ENCODE results near the gene FRMPD3. TPM values are rescaled to one million over a fixed set of nuclear protein-coding genes. Genes with fewer than 3 reads are reported as not detected.

Gene FRMPD3
- total RNA-seq, 1 experiment from 2014 or later = 0.20 TPM

- H3K4me2 ChIP-seq = no peak overlapping the region
- intact Hi-C loops (cut with micrococcal nuclease; ENCODE audit: unreplicated experiment) = no loop called here
- no TSS peak for BruUV-seq (replicated peaks)
- peaks cover 20% of the 10 kb centered on the region for H3K4me1 ChIP-seq (replicated peaks; ENCODE audit: insufficient read depth)
- no peak overlapping the region for H3K4me3 ChIP-seq
- H3K27ac ChIP-seq = no peak overlapping the region
- peaks cover 16% of the 10 kb centered on the region for H3F3A ChIP-seq (ENCODE audit: insufficient read depth, low read depth)
- H3K27me3 ChIP-seq (ENCODE audit: insufficient read depth, low read depth) = no peaks in the 10 kb centered on the region
- TF ChIP-seq CTCF (conservative IDR thresholded peaks at IDR 0.05) (no peak), EZH2 (IDR thresholded peaks at IDR 0.05; ENCODE audit: low read depth) (no peak)
- POLR2A ChIA-PET (ENCODE audit: unreplicated experiment) = no interaction called here
- DNase-seq = no peak
- H3K36me3 ChIP-seq (ENCODE audit: low read depth) = no peaks in the 10 kb centered on the region
- H3K9me3 ChIP-seq (ENCODE audit: insufficient read depth, low read depth) = no peaks in the 10 kb centered on the region
- H4K20me1 ChIP-seq (ENCODE audit: insufficient read depth) = no peaks in the 10 kb centered on the region
- no peaks in the 10 kb centered on the region for H3K9me2 ChIP-seq (ENCODE audit: insufficient read depth)
- H3K79me2 ChIP-seq (ENCODE audit: low read depth) = no peaks in the 10 kb centered on the region
- CTCF ChIA-PET = interaction anchor here (0.6 kb wide), 1 partner anchor 324 kb away, joined by 3 read pairs; no protein-coding TSS in a partner anchor
- no peak overlapping the region for H2AFZ ChIP-seq
Observed at GRCh38 chrX:107451731-107452130, 2.3 kb downstream of the FRMPD3 start.

GRCh38 chrX:107452581-107452980 lies 3.1 kb downstream of the FRMPD3 start:
- no peaks in the 10 kb centered on the region for H3K36me3 ChIP-seq (ENCODE audit: low read depth)
- no peaks in the 10 kb centered on the region for H4K20me1 ChIP-seq (ENCODE audit: insufficient read depth)
- no peak overlapping the region for H3K4me2 ChIP-seq
- H3K4me3 ChIP-seq = no peak overlapping the region
- no peak for TF ChIP-seq EZH2 (IDR thresholded peaks at IDR 0.05; ENCODE audit: low read depth)
- TF ChIP-seq CTCF (conservative IDR thresholded peaks at IDR 0.05) = no peak
- peaks cover 16% of the 10 kb centered on the region for H3F3A ChIP-seq (ENCODE audit: insufficient read depth, low read depth)
- no TSS peak for BruUV-seq (replicated peaks)
- CTCF ChIA-PET = no interaction called here
- H3K4me1 ChIP-seq (replicated peaks; ENCODE audit: insufficient read depth) = peaks cover 23% of the 10 kb centered on the region
- H2AFZ ChIP-seq = no peak overlapping the region
- no peak overlapping the region for H3K27ac ChIP-seq
- no peaks in the 10 kb centered on the region for H3K9me3 ChIP-seq (ENCODE audit: insufficient read depth, low read depth)
- no peak for DNase-seq
- POLR2A ChIA-PET (ENCODE audit: unreplicated experiment) = no interaction called here
- no peaks in the 10 kb centered on the region for H3K27me3 ChIP-seq (ENCODE audit: insufficient read depth, low read depth)
- intact Hi-C loops (cut with micrococcal nuclease; ENCODE audit: unreplicated experiment) = no loop called here
- H3K9me2 ChIP-seq (ENCODE audit: insufficient read depth) = no peaks in the 10 kb centered on the region
- no peaks in the 10 kb centered on the region for H3K79me2 ChIP-seq (ENCODE audit: low read depth)

GRCh38 chrX:107454302-107454701 lies 4.8 kb downstream of the FRMPD3 start:
- H2AFZ ChIP-seq = no peak overlapping the region
- H3K9me3 ChIP-seq (ENCODE audit: insufficient read depth, low read depth) = no peaks in the 10 kb centered on the region
- peak overlapping the region; percentile 40 for H3K4me2 ChIP-seq
- H3K79me2 ChIP-seq (ENCODE audit: low read depth) = no peaks in the 10 kb centered on the region
- H3F3A ChIP-seq (ENCODE audit: insufficient read depth, low read depth) = peaks cover 16% of the 10 kb centered on the region
- TF ChIP-seq CTCF (conservative IDR thresholded peaks at IDR 0.05) (no peak), EZH2 (IDR thresholded peaks at IDR 0.05; ENCODE audit: low read depth) (no peak)
- ChIA-PET CTCF (interaction anchor here (0.5 kb wide), 2 partner anchors 454 to 946 kb away, joined by 3 to 5 read pairs; no protein-coding TSS in a partner anchor), POLR2A (ENCODE audit: unreplicated experiment) (no interaction called here)
- no peaks in the 10 kb centered on the region for H3K27me3 ChIP-seq (ENCODE audit: insufficient read depth, low read depth)
- H3K27ac ChIP-seq = peak overlapping the region; percentile 28
- H3K36me3 ChIP-seq (ENCODE audit: low read depth) = no peaks in the 10 kb centered on the region
- peak; percentile 57 to 91 for DNase-seq
- no peaks in the 10 kb centered on the region for H3K9me2 ChIP-seq (ENCODE audit: insufficient read depth)
- intact Hi-C loops (cut with micrococcal nuclease; ENCODE audit: unreplicated experiment) = no loop called here
- H3K4me3 ChIP-seq = no peak overlapping the region
- H4K20me1 ChIP-seq (ENCODE audit: insufficient read depth) = no peaks in the 10 kb centered on the region
- H3K4me1 ChIP-seq (replicated peaks; ENCODE audit: insufficient read depth) = peaks cover 26% of the 10 kb centered on the region
- BruUV-seq (replicated peaks) = no TSS peak
